ENCODE results near the gene NELFA.

- no peak for TF ChIP-seq POLR2A (IDR thresholded peaks at IDR 0.05)
- no peak for TF ChIP-seq CTCF (IDR thresholded peaks at IDR 0.05)
- no peak for TF ChIP-seq EP300 (IDR thresholded peaks at IDR 0.05)
- TF ChIP-seq POLR2AphosphoS5 (IDR thresholded peaks at IDR 0.05), result no peak
These were observed 19.0 kb downstream of the NELFA start for GRCh38 chr4:1989533-1990347.
